ENCODE results near the gene CDYL.
"Not testable (repeated sequence)": the region's sequence is repeated elsewhere in the genome, so short reads cannot be mapped to it uniquely, and the experiment has no call there.

CDYL gene

DNA sequence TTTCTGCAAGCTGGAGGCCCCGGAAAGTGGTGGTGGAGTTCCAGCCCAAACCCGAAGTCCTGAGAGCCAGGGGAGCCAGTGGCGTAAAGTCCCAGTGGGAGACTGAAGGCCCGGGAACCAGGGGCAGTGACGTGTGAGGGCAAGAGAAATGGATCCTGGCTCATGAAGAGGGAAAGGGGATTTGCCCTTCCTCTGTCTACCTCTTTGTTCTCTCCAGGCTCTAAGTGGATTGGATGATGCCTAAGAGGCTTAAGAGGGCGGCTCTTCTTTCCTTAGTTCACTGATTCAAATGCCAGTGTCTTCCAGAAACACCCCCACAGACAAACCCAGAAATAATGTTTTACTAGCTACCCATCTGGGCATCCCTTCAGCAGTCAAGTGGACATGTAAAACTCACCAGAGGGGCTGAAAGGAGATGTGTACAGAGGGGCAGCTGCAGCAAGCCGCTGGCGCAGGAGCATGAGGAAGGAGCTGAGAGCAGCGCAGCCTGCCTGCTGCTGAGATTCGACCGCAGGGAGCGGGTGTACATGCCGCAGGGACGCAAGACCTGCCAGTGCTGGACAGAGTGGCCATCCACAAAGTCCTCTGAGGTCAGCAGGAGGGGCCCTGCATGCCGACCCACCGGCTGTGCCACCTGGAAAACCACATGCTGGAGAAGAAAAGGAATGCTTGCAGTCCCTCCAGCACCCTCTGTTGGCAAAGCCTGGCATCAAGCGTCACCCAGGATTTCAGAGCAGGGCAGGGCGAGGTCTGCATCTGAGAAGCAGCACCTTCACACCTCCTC, 29.5 kb downstream of the CDYL start:
- DNase-seq = no peak

DNA sequence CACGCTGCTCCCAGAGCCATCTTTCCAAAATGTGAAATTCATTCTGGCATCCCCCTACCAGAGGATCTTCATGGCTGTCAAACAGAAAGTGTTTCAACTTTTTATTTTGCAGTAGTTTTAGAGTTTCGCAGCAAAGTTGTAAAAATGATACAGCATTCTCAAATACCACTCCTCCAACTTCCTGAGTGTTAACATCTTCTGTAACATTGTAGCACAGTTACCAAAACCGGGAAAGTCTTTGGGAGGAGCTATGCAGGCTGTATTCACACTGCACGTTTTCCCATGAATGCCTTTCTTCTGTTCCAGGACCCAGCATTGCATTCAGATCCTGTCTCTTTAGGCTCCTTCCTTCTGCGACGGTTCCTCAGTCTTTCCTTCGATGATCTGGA, 30.1 kb downstream of the CDYL start:
- no peak for DNase-seq

DNA sequence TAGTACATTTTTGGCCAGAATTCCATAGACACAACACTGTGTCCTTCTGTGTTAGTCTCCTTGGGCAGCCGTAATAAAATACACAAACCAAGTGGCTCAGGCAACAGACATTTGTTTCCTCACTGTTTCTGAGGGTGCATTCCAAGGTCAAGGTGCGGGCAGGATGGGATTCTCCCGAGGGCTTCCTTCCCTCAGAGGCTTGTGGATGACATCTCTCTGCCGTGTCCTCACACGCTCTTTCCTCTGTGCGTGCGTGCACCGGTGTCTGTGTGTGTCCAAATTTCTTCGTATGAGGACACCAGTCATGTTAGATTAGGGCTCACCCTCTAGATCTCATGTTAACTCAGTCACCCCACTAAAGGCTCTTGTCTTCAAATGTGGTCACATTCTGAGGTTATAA, 30.6 kb downstream of the CDYL start:
- no peak for DNase-seq

DNA sequence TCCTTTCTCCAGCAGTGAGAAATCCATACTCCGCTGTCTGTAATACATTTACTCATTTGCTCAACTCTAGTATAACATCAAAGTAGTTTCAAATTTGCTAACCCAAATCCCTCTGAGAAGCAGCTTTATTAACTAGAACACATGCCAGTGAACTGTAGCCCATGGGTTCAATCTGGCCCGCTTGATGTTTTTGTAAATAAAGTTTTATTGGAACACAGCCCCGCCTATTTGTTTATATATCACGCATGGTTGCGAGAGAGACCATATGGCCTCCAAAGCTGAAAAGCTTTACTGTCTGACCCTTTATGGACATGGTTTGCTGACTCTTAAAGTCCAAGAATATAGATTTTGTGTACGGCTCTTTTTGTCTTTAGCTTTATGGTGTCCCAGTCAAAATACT, 32.2 kb downstream of the CDYL start:
- DNase-seq = no peak

DNA sequence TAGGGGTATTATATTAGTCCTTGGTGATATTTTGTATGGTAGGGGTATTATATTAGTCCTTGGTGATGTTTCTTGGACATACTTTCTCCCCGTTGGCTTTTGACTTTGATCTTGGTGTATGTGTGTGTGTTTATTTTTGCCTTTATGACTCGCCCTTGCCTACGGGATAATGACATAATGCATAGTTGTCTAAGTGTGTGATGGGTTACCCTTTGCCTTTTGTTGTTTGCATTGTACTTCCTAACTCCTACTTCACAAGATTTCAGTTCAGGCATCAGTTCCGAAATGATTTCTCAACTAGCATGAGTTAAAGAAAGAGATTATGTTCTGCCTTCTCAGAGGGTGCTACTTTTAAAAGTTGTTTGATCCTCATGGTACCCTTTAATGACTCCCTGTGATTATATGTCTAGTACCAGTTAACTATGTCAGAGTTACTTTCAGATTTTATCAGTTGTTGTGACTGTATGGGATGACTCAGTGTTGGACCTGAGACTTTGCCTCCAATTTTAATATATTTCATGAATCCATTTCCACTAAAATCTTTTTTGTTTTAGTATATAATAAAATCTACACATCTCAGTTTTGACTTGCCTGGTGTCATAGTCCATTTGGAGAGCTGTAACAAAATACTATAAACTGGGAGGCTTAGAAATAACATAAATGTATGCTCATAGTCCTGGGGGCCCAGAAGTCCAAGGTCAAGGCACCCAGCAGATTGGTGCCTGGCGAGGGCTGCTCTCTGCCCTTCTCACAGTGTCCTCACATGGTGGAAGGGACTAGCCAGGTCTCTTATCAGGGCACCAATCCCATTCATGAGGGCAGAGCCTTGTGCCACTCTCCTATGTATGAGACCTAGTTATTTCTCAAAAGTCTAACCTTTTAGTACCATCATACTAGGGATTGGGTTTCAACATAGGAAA, 34.1 kb downstream of the CDYL start:
- no peak for DNase-seq

DNA sequence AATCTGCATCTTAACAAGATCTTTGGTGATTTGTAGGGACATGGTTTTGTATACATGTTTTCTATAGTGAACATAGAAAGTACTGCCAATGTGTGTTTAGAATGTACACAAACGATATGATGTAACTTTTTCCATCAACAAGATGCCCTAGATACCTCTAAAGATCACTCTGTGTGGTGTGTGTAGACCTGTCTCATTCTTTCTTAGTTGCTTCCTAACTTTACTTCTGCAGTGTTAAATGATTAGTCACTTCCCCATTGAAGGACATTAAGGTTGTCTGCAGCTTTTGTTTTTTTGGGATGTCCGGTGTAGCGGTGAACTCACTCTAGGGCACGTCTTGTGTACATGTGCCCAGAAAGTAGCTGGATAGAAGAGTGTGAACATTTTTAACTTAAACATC, 35.9 kb downstream of the CDYL start:
- no peak for DNase-seq

DNA sequence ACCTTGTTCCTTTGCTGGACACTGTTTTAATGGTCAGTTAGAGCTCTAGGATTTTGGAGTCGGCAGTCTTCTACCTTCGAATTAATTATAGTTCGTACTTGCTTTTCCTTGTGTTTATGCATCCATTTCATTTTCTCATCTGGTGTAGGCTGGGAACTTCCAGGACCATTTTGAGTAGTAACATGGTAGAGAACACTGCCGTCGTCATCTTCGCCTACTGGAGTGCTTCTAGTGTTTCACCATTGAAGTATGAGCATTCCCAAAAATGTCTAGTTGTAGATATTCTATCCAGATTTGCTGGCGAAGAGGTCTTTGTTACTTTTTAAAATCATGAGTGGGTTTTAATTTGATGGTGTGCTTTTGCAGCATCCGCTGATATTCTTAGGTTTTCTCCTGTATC, 36.9 kb downstream of the CDYL start:
- DNase-seq = no peak

DNA sequence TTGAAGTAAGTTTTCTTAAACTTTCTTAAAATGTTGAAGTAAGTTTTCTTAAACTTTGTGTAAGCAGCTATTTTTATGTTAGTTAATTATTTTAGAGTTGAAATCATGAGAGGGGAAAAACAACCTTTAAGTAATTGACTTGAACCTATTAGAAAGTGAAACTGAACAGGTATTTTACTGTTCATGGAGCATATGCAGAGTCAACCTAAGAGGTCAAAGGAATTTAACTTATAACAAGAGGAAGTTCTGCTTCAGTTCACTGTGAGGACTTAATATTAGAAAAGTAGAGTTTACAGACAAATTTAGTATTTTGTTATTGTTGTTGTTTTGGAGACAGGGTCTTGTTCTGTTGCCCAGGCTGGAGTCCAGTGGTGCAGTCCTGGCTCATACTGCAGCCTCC, 38.0 kb downstream of the CDYL start:
- DNase-seq = no peak

DNA sequence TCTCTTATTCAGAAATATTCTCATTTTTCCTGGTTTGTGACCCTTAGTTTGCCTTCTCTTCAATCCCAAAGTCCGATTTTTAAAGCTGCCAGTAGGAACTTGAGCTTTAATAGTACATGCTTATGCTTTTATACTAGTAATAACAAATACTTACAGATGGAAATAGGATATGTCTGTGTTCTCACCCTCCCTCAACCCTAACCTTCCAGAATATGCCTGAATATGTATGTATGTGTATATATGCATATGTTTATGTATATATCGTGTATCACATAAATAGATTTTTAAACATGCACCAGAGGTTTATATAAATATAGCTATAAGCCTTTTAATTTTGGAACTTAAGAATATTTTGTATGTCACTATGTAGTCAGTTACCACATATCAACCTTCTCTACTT, 38.8 kb downstream of the CDYL start:
- DNase-seq = no peak

DNA sequence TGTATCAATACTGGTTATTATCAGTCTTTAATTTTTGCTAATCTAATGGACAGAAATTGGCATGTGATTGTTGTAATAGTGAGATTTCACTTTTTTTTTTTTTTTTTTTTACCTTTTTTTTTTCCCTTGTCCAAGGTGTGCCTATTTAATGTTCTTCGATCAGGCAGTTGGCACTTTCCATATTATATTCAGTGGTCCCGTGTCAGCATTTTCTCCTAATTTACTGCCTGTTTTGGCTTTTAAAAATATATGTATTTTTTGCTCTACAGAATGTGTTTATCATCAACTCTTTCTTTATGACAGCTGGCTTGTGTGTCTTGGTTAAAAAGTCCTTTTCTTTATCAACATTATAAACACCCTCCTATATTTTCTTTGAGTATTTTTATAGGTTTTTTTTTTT, 39.4 kb downstream of the CDYL start:
- DNase-seq = no peak

DNA sequence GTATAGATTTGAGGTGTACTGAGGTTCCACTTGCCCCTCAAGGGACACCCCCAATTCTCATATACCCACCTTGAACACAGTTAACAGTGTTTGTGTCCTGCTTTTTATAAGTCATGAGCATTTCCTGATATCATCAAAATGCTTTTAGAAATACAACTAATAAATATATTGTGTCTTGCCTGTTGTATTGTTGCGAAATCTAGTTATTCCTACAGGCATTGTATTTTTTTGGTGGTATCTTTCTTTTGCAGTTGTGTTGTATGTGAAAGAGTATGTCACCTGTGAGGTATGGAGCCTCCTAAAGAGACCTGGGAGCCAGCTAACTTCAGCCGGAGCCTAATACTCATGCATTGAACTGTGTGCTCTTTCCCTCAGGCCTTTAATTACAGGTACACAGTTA, 40.7 kb downstream of the CDYL start:
- DNase-seq = no peak

DNA sequence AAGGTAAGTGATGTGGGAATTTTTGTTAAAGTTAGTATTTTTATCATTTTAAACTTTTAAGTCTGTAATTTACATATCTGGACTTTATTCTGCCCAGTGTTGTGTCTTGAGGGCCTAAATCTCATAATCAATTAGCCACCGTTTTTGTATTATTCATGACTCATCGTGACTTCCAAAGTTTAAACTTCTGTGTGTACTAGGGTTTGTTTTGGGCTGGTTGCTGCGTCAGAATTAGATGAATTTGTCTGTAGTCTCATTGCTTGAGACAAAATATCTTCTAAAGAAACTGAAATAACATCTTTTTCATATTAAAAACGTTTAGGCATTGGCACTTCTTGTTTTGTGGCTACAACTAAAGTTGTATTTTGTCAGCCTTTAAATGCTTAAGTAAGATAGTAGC, 41.3 kb downstream of the CDYL start:
- DNase-seq = no peak

DNA sequence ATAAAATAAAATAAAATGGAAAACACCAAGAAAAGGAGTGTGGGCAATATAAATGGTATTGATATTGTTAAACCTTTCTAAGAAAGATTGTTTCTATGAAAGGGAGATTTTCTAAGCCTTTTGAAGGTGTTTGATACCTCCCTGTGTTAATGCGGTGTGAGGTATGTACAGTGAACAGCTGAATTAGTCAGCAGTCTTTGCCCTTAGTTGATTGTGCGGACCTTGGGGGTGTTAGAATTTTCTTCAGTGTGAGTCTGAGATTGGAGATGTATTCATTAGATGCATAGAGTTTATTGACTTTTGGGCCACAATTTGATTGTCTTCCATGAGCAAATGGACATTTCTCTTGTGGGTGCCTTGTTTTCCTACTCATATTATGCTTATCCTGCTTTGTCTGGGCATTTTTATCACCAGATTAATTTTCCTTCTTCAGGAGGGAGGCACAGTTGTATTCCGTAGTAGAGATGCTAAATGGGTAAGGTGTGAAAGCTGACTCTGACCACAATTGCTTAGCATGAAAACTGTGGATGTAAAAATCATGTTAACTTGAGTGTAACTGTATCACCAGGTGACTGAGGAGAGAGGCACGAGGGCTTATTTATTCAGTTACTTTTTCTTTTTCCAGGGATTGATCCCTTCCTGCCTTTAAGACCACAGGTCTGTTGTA, 42.2 kb downstream of the CDYL start:
- no peak for DNase-seq

DNA sequence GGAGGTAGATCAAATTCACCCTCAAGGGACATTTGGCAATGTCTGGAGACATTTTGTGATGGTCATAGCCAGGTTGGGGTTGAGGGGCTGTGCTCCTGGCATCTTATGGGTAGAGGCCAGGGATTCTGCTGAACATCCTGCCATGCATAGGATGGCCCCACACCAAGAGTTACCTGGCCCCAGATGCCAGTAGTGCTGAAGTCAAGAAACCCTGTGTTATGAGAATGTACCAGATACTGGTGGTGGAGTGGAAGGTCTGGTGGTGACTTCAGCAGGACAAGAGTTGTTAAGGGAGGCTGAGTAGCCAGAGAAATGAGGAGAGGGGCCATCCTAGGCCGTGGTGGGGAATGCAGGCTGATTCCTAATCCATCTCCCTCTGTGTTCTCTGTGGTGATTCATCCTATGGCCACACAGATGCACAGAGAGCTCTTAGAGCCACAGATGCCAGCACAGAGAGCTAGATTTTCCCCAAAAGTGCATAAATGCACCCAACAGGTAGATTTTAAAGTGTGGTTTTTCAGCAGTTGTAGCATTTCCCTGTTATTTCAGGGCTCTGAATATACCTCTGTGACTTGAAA, 43.6 kb downstream of the CDYL start:
- no peak for DNase-seq

DNA sequence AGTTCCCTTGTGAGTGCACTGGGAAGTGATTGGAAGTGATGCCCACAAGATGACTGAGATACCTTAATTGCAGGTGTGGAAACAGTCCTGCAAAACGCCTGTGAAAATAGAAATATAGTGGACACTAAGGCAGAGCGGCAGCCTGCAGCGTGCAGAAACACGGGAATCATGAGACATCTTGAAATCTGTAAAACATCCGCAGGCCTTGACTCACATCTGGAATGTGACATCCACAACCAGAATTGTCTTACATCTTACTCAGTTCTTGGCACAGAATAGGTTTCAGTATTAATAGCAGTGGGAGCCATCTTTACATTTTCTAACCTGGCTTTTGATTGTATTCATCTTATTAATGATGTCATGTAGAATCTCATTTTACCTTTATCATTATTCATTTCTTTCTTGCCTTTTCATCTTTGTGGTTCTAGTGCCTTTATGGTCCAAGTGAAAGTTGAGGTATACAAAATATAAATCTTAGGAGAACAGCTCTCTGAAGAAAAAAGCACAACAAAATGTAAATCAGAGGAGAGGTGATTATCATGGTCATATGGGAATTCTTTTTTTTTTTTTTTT, 44.6 kb downstream of the CDYL start:
- DNase-seq = no peak

DNA sequence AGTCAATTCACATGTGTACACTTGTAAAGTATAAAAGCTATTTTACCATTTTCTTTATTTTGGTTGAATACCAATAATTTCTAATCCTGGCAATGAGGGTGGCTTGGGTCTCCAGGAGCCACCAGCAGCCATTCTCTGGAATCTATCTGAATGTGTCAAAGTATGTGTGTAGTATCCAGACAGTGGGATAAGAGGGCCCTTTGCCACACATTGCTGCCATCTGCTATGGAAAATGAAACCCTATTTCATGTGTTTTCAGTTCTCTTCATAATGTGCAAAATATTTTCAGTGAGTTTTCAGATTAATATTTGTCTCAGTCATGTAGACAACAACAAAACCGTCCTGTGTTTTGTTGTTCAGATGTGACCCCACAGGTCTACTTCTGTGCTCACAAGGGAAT, 46.3 kb downstream of the CDYL start:
- DNase-seq = no peak

DNA sequence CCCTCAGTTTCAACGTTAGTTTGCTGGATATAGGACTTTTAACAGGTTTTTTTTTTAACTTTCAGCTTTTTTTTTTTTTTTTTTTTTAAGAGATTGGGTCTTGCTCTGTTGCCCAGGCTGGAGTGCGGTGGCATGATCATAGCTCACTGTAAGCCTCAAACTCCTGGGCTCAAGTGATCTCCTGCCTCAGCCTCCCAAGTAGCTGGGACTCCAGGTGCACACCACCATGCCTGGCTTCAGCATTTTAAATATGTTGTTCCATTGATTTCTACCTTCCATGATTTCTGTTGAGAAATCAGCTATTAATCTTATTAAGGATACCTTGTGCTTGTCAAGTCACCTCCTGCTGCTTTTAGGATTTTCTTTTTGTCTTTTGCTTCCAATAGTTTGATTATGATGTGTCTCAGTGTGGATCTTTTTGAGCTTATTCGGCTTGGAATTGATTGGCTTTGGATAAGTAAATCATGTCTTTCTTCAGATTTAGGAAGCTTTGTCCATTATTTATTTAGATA, 52.0 kb downstream of the CDYL start:
- DNase-seq = no peak

DNA sequence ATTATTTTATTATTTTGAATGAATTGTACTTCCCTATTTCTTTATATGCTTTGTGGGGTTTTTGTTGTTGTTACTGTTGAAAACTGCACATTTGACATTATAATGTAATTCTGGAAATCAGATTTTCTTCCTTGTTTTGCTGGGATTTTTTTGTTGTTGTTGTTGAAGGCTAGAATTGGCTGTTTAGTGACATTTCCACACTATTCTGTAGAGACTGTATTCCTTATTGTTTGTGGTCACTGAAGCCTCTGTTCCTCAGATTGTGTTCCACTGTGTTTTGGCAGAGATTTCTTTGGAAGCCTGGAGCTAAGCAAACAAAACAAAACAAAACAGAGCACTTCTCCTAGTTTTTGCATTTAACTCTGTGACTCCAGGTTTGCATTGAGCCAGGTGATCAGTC, 52.9 kb downstream of the CDYL start:
- DNase-seq = no peak

DNA sequence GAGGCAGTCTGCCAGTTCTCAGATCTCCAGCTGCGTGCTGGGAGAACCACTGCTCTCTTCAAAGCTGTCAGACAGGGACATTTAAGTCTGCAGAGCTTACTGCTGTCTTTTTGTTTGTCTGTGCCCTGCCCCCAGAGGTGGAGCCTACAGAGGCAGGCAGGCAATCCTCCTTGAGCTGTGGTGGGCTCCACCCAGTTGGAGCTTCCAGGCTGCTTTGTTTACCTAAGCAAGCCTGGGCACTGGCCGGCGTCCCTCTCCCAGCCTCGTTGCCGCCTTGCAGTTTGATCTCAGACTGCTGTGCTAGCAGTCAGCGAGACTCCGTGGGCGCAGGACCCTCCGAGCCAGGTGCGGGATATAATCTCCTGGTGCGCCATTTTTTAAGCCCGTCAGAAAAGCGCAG, 59.3 kb downstream of the CDYL start:
- not testable (repeated sequence) for DNase-seq

DNA sequence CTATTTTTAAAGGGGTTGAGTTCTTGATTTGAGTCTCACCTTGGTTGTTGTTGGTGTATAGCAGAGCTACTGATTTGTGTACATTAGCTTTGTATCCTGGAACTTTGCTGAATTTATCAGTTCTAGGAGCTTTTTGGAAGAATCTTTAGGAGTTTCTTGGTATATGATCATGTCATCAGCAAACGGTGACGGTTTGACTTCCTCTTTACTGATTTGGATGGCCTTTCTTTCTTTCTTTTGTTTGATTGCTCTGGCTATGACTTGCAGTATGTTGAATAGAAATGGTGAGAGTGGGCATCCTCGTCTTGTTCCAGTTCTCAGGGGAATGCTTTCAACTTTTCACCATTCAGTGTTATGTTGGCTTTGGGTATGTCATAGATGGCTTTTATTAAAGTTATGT, 64.0 kb downstream of the CDYL start:
- no peak for DNase-seq

DNA sequence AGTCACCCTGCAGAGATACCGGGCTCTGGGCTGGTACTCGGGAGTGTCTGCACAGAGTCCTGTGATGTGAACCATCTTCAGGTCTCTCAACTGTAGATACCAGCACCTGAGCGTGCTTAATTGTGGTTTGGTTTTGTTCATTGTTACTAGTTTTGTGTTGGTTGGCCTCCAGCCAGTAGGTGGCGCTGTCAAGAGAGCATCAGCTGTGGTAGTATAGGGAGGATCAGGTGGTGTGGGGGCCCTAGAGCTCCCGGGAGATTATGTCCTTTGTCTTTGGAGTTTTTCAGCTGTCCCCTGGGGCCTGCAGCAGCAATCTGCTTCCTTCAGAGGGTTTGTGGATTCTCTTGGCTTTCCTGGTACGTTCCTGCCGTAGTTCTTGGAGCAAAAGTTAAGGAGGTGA, 67.9 kb downstream of the CDYL start:
- DNase-seq = no peak

DNA sequence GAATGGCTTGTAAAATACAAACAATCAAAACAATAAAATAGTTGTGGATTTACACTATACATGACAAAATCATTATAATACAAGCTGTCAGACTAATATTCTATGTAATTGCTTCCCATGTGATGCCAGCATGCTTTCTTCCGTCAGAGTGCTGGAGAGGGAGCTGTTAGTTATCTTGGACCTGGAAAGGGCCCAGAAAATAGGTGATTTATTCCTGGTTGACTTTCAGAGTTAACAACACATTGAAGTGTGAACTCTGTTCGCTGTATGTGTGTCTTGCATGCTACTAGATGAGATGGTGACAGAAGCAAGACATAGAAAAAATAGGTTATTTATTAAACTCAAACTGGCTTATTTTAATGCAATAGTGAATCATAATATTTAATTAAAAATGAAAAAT, 70.2 kb downstream of the CDYL start:
- DNase-seq = no peak
